HEK293 (cell line): ENCODE results near the gene EXOG.

ENCODE experiments used
- CTCF ChIA-PET: fragments of 350-600 bp; formaldehyde crosslinking; extraction: SDS; loops from one replicate; lab custom pipeline; 2021; ENCODE audit warnings: antibody characterized with exemption; lab: Yijun Ruan, JAX
- POLR2A ChIA-PET: fragments of 300-600 bp; formaldehyde crosslinking; extraction: SDS; loops from one replicate; lab custom pipeline; 2020; ENCODE audit warnings: antibody characterized with exemption, inconsistent platforms; lab: Yijun Ruan, JAX
- H3K27ac ChIP-seq: fragments of 200-500 bp; sonication (Bioruptor generic); 2 replicates; pipeline ENCODE4 v1.5.1; 2014; ENCODE audit warnings: low read depth, low read length, control low read depth, inconsistent platforms; ENCODE audit errors: extremely low read depth
- H3K36me3 ChIP-seq, 2 experiments: fragments of 200-500 bp in 1 of 2; sonication (Bioruptor generic) in 1 of 2; 1 replicate in 1 of 2; 2 replicates in 1 of 2; pipeline ENCODE4 v1.5.1; 2014 to 2017; ENCODE audit warnings: inconsistent platforms in 2 of 2, low read length in 2 of 2; ENCODE audit not compliant: control insufficient read depth in 2 of 2, insufficient read depth in 1 of 2
- H3K4me1 ChIP-seq: fragments of 200-500 bp; sonication (Bioruptor generic); 2 replicates; pipeline ENCODE4 v1.5.1; 2014; ENCODE audit warnings: mild to moderate bottlenecking, low read length, inconsistent platforms; ENCODE audit not compliant: control insufficient read depth, insufficient read depth
- H3K4me3 ChIP-seq: 2 replicates; pipeline ENCODE4 v1.5.1; 2011; ENCODE audit warnings: low read depth, mild to moderate bottlenecking, control low read depth, low read length, moderate library complexity
- H3K9me3 ChIP-seq: fragments of 200-500 bp; sonication (Bioruptor generic); 2 replicates; pipeline ENCODE4 v1.5.1; 2014; ENCODE audit warnings: low read depth, low read length, inconsistent platforms; ENCODE audit not compliant: control insufficient read depth, insufficient read depth
- EGR2 ChIP-seq: fragments of 450-650 bp; formaldehyde crosslinking; IDR thresholded peaks from 2 replicates; pipeline ENCODE4 v1.5.1; 2016; ENCODE audit warnings: low read depth, missing biosample characterization, missing genetic modification characterization
- ELK4 ChIP-seq: IDR thresholded peaks from 2 replicates; pipeline ENCODE4 v1.6.1; 2011; ENCODE audit warnings: mild to moderate bottlenecking, low read depth, low read length, borderline replicate concordance
- HOXD13 ChIP-seq: sonication (generic); formaldehyde crosslinking; IDR thresholded peaks from 2 replicates; pipeline ENCODE4 v1.8.0; 2022; ENCODE audit warnings: missing genetic modification reagents, borderline replicate concordance
- KLF1 ChIP-seq: fragments of 450-650 bp; formaldehyde crosslinking; IDR thresholded peaks from 2 replicates; pipeline ENCODE4 v1.5.1; 2016; ENCODE audit warnings: missing biosample characterization, missing genetic modification characterization
- KLF9 ChIP-seq: fragments of 450-650 bp; formaldehyde crosslinking; IDR thresholded peaks from 2 replicates; pipeline ENCODE4 v1.5.1; 2016; ENCODE audit warnings: missing biosample characterization, missing genetic modification characterization, low read depth
- PRDM2 ChIP-seq: fragments of 450-650 bp; formaldehyde crosslinking; IDR thresholded peaks from 2 replicates; pipeline ENCODE4 v1.5.1; 2016; ENCODE audit warnings: missing biosample characterization, missing genetic modification characterization, borderline replicate concordance
- SETDB1 ChIP-seq: IDR thresholded peaks from one replicate; pipeline ENCODE4 v1.6.1; 2017; ENCODE audit warnings: mild to moderate bottlenecking, low read length, moderate library complexity, mixed read lengths; ENCODE audit not compliant: insufficient read length
- ZBTB6 ChIP-seq: fragments of 450-650 bp; formaldehyde crosslinking; IDR thresholded peaks from 2 replicates; pipeline ENCODE4 v1.5.1; 2017; ENCODE audit warnings: missing biosample characterization, missing genetic modification characterization
- ZBTB8A ChIP-seq: fragments of 450-650 bp; formaldehyde crosslinking; IDR thresholded peaks from 2 replicates; pipeline ENCODE4 v1.5.1; 2016; ENCODE audit warnings: missing biosample characterization, missing genetic modification characterization
- ZFHX2 ChIP-seq: fragments of 450-650 bp; formaldehyde crosslinking; conservative IDR thresholded peaks from 2 replicates; pipeline ENCODE4 v1.5.1; 2016; ENCODE audit warnings: missing biosample characterization, missing genetic modification characterization
- ZFP69B ChIP-seq: fragments of 450-650 bp; formaldehyde crosslinking; IDR thresholded peaks from 2 replicates; pipeline ENCODE4 v1.5.1; 2016; ENCODE audit warnings: missing biosample characterization, missing genetic modification characterization
- ZNF280D ChIP-seq: fragments of 450-650 bp; formaldehyde crosslinking; IDR thresholded peaks from 2 replicates; pipeline ENCODE4 v1.5.1; 2016; ENCODE audit warnings: missing biosample characterization, missing genetic modification characterization
- ZNF37A ChIP-seq: fragments of 450-650 bp; IDR thresholded peaks from 2 replicates; pipeline ENCODE4 v1.5.1; 2018; ENCODE audit warnings: missing biosample characterization, missing genetic modification characterization
- ZNF416 ChIP-seq: fragments of 450-650 bp; formaldehyde crosslinking; IDR thresholded peaks from 2 replicates; pipeline ENCODE4 v1.5.1; 2016; ENCODE audit warnings: missing biosample characterization, missing genetic modification characterization
- ZNF521 ChIP-seq: fragments of 450-650 bp; formaldehyde crosslinking; IDR thresholded peaks from 2 replicates; pipeline ENCODE4 v1.5.1; 2017; ENCODE audit warnings: missing biosample characterization, mild to moderate bottlenecking, missing genetic modification characterization
- ZNF621 ChIP-seq: fragments of 450-650 bp; formaldehyde crosslinking; IDR thresholded peaks from 2 replicates; pipeline ENCODE4 v1.5.1; 2017; ENCODE audit warnings: missing biosample characterization, missing genetic modification characterization
- ZNF692 ChIP-seq: fragments of 450-650 bp; formaldehyde crosslinking; IDR thresholded peaks from 2 replicates; pipeline ENCODE4 v1.5.1; 2016; ENCODE audit warnings: missing biosample characterization, missing genetic modification characterization
- ZNF776 ChIP-seq: fragments of 450-650 bp; formaldehyde crosslinking; IDR thresholded peaks from 2 replicates; pipeline ENCODE4 v1.5.0; 2017; ENCODE audit warnings: missing biosample characterization, missing genetic modification characterization, borderline replicate concordance

EXOG gene

GRCh38 chr3:38469852-38470251 lies 26.3 kb upstream of the EXOG start:
- no peak overlapping the region for H3K27ac ChIP-seq
- H3K9me3 ChIP-seq: no peaks in the 10 kb centered on the region
- 0 out of 2 replicates have a peak, but pooled peaks have one; percentile 39 for TF ChIP-seq ZNF280D
- TF ChIP-seq SETDB1: peak; percentile 84
- no peak for TF ChIP-seq KLF9 (tag by site-specific recombination)
- no peak for TF ChIP-seq ELK4
- ChIA-PET CTCF (interaction anchor here (0.6 to 1.5 kb wide), 5 partner anchors 10 to 713 kb away, joined by 3 to 5 read pairs (median 3); no protein-coding TSS in a partner anchor), POLR2A (no interaction called here)
- H3K4me3 ChIP-seq: no peak overlapping the region
- H3K36me3 ChIP-seq: no peaks in the 10 kb centered on the region
- H3K4me1 ChIP-seq: peaks cover 2% of the 10 kb centered on the region; the same call in 1 of the 2 replicates

- Histone ChIP-seq H3K4me1 (peaks cover 2% of the 10 kb centered on the region; the same call in 1 of the 2 replicates), H3K36me3 (no peaks in the 10 kb centered on the region), H3K9me3 (no peaks in the 10 kb centered on the region), H3K27ac (no peak overlapping the region), H3K4me3 (no peak overlapping the region)
- ChIA-PET POLR2A (no interaction called here), CTCF (interaction anchor here (0.9 kb wide), 1 partner anchor 9 kb away, joined by 3 read pairs; no protein-coding TSS in a partner anchor)
- TF ChIP-seq ZBTB8A (tag by site-specific recombination): no peak
- TF ChIP-seq ZBTB6 (tag by site-specific recombination): no peak
- 0 out of 2 replicates have a peak, but pooled peaks have one; percentile 28 for TF ChIP-seq ZFHX2 (tag by site-specific recombination)
- TF ChIP-seq, all 188 proteins: peak for 1
Observed at GRCh38 chr3:38471260-38471857, 24.8 kb upstream of the EXOG start.

- ChIA-PET CTCF (interaction anchor here (0.9 kb wide), 1 partner anchor 24 kb away, joined by 6 read pairs; the partner anchor contains the start of gene EXOG), POLR2A (no interaction called here)
- Histone ChIP-seq H3K4me3 (no peak overlapping the region), H3K9me3 (no peaks in the 10 kb centered on the region), H3K27ac (no peak overlapping the region), H3K4me1 (peaks cover 2% of the 10 kb centered on the region; the same call in 1 of the 2 replicates), H3K36me3 (peaks cover 0 to 3% of the 10 kb centered on the region in 2 experiments; a peak in 1 of 3 replicates)
- no peak for TF ChIP-seq ZNF692
- no peak for TF ChIP-seq ZNF776 (tag by site-specific recombination)
- no peak for TF ChIP-seq ZNF416 (tag by site-specific recombination)
- TF ChIP-seq PRDM2 (tag by site-specific recombination): no peak
- no peak for TF ChIP-seq ZNF621
- no peak for TF ChIP-seq ZFP69B (tag by site-specific recombination)
- no peak for TF ChIP-seq EGR2 (tag by site-specific recombination)
- TF ChIP-seq ZNF521 (tag by site-specific recombination): no peak
- no peak for TF ChIP-seq KLF1 (tag by site-specific recombination)
- no peak for TF ChIP-seq ZNF37A (tag by site-specific recombination)
- TF ChIP-seq HOXD13 (CRISPR knock-in tag): no peak
Observed at GRCh38 chr3:38472342-38472741, 23.8 kb upstream of the EXOG start.
